ENCODE results near the gene HSF2.

GRCh38 chr6:122461885-122462284 lies 62.4 kb downstream of the HSF2 start:
- no peak for TF ChIP-seq EZH2 (IDR thresholded peaks at IDR 0.05; ENCODE audit: borderline replicate concordance, low read depth, low read length, severe bottlenecking)
- TF ChIP-seq CTCF (IDR thresholded peaks at IDR 0.05; ENCODE audit: borderline replicate concordance, extremely low read depth, low read length, poor library complexity, severe bottlenecking): no peak
